ENCODE data around the gene TGFB2. TPM values are rescaled to one million over a fixed set of nuclear protein-coding genes. Genes with fewer than 3 reads are reported as not detected.
A peak's percentile ranks its signal among the peaks of the same experiment; 100 is the strongest.

Gene TGFB2
- total and polyA plus RNA-seq, 2 experiments from 2014 or later, result 13.6 to 17.1 TPM

- H3K9me3 ChIP-seq (ENCODE audit: low read depth), result no peaks in the 10 kb centered on the region
- no peak overlapping the region for H3K27ac ChIP-seq
- H3K79me2 ChIP-seq, result peaks cover 24% of the 10 kb centered on the region
- no peak overlapping the region for H2AFZ ChIP-seq
- no peaks in the 10 kb centered on the region for H3K36me3 ChIP-seq (replicated peaks; ENCODE audit: insufficient read depth, low read depth)
- H4K20me1 ChIP-seq (ENCODE audit: insufficient read depth, poor library complexity, severe bottlenecking), result peaks cover 2% of the 10 kb centered on the region
- TF ChIP-seq CTCF (IDR thresholded peaks at IDR 0.05; ENCODE audit: poor library complexity) (no peak), EZH2 (IDR thresholded peaks at IDR 0.05; ENCODE audit: borderline replicate concordance) (no peak), EZH2phosphoT487 (IDR thresholded peaks at IDR 0.05; ENCODE audit: low read depth, severe bottlenecking, unreplicated experiment) (no peak)
- H3K4me2 ChIP-seq, result no peak overlapping the region
- WGBS (ENCODE audit: low lambda C conversion rate, missing lambda C conversion rate), result 96% methylated on average over 1 of the region's 1 CpG
- no peaks in the 10 kb centered on the region for H3K27me3 ChIP-seq
- DNase-seq (ENCODE audit: low spot score), result no peak
- no peak overlapping the region for H3K4me3 ChIP-seq
- peaks cover 2% of the 10 kb centered on the region for H3K4me1 ChIP-seq (ENCODE audit: insufficient read depth)
- H3K9me2 ChIP-seq (replicated peaks; ENCODE audit: insufficient read depth), result no peaks in the 10 kb centered on the region
Measured at GRCh38 chr1:218395916-218396315, 50.8 kb downstream of the TGFB2 start.

GRCh38 chr1:218397752-218398339, 52.7 kb downstream of the TGFB2 start:
- Histone ChIP-seq H4K20me1 (ENCODE audit: insufficient read depth, poor library complexity, severe bottlenecking) (peaks cover 6% of the 10 kb centered on the region), H3K4me3 (no peak overlapping the region), H3K4me1 (ENCODE audit: insufficient read depth) (peaks cover 13% of the 10 kb centered on the region), H2AFZ (no peak overlapping the region), H3K79me2 (peaks cover 17% of the 10 kb centered on the region), H3K4me2 (no peak overlapping the region), H3K27ac (peak overlapping the region; percentile 46), H3K9me2 (replicated peaks; ENCODE audit: insufficient read depth) (no peaks in the 10 kb centered on the region), H3K36me3 (replicated peaks; ENCODE audit: insufficient read depth, low read depth) (no peaks in the 10 kb centered on the region), H3K9me3 (ENCODE audit: low read depth) (no peaks in the 10 kb centered on the region), H3K27me3 (no peaks in the 10 kb centered on the region)
- no peak for TF ChIP-seq CTCF (IDR thresholded peaks at IDR 0.05; ENCODE audit: poor library complexity)
- TF ChIP-seq EZH2 (IDR thresholded peaks at IDR 0.05; ENCODE audit: borderline replicate concordance), result no peak
- no peak for TF ChIP-seq EZH2phosphoT487 (IDR thresholded peaks at IDR 0.05; ENCODE audit: low read depth, severe bottlenecking, unreplicated experiment)
- peak; percentile 34 for DNase-seq (ENCODE audit: low spot score)
- WGBS (ENCODE audit: low lambda C conversion rate, missing lambda C conversion rate), result 36% methylated on average over 8 of the region's 8 CpGs

GRCh38 chr1:218400624-218401023, 55.5 kb downstream of the TGFB2 start:
- Histone ChIP-seq H3K27me3 (no peaks in the 10 kb centered on the region), H3K36me3 (replicated peaks; ENCODE audit: insufficient read depth, low read depth) (no peaks in the 10 kb centered on the region), H4K20me1 (ENCODE audit: insufficient read depth, poor library complexity, severe bottlenecking) (peaks cover 6% of the 10 kb centered on the region), H3K9me2 (replicated peaks; ENCODE audit: insufficient read depth) (no peaks in the 10 kb centered on the region), H3K9me3 (ENCODE audit: low read depth) (no peaks in the 10 kb centered on the region), H3K4me3 (no peak overlapping the region), H3K4me1 (ENCODE audit: insufficient read depth) (peaks cover 14% of the 10 kb centered on the region), H3K27ac (no peak overlapping the region), H3K4me2 (no peak overlapping the region), H2AFZ (no peak overlapping the region), H3K79me2 (peaks cover 17% of the 10 kb centered on the region)
- DNase-seq (ENCODE audit: low spot score), result no peak
- TF ChIP-seq CTCF (IDR thresholded peaks at IDR 0.05; ENCODE audit: poor library complexity) (no peak), EZH2 (IDR thresholded peaks at IDR 0.05; ENCODE audit: borderline replicate concordance) (no peak), EZH2phosphoT487 (IDR thresholded peaks at IDR 0.05; ENCODE audit: low read depth, severe bottlenecking, unreplicated experiment) (no peak)
- WGBS (ENCODE audit: low lambda C conversion rate, missing lambda C conversion rate), result 96% methylated on average over 3 of the region's 3 CpGs
